ENCODE data around the gene DUOX1.

- TF ChIP-seq POLR2A (IDR thresholded peaks at IDR 0.05) (no peak), CTCF (IDR thresholded peaks at IDR 0.05) (no peak)
Observed at GRCh38 chr15:45122719-45123118, 7.1 kb upstream of the DUOX1 start.
